Cerebellar cortex (tissue), 1 donor: ENCODE measurements around the gene WNK1.
"Not testable (repeated sequence)": the region's sequence is repeated elsewhere in the genome, so short reads cannot be mapped to it uniquely, and the experiment has no call there.

Experiments used
- DNase-seq: peaks from one replicate; pipeline ENCODE4 v3.0.0-alpha.2; 2015; ENCODE audit warnings: low spot score

Gene WNK1

GRCh38 chr12:911191-911826, 158.9 kb downstream of the WNK1 start:
- DNase-seq = no peak

DNA sequence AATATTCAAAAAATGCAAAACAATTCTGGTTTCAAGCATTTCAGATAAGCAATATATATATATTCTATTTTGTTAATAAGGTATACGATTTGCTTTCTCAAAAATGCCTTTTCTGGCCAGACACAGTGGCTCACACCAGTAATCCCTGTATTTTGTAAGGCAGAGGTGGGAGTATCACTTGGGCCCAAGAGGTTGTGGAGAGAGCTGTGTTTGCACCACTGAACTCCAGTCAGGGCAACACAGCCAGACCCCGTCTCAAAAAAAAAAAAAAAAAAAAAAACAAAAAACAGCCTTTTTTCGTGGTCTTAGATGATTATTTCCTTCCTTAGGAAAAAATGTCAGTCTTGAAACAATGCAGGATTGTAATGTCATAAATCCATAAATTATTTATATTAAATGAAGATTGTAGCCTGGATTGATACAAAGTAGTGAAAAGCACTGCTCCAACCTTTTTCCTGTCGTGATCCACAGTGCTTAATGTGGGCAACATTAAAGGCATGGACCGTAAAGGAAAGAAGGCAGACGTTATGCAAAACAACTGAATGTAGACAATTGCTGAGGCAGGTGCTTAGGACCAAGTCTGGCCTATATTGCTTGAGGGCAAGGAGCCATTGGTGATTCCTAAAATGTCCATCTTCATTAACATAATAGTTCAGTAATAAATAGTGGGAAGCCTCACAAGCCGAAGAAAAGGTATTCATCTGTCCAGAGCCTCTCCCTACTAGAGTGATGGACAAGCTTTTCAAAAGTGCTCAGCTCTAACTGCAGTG, 160.3 kb downstream of the WNK1 start:
- no peak for DNase-seq

DNA sequence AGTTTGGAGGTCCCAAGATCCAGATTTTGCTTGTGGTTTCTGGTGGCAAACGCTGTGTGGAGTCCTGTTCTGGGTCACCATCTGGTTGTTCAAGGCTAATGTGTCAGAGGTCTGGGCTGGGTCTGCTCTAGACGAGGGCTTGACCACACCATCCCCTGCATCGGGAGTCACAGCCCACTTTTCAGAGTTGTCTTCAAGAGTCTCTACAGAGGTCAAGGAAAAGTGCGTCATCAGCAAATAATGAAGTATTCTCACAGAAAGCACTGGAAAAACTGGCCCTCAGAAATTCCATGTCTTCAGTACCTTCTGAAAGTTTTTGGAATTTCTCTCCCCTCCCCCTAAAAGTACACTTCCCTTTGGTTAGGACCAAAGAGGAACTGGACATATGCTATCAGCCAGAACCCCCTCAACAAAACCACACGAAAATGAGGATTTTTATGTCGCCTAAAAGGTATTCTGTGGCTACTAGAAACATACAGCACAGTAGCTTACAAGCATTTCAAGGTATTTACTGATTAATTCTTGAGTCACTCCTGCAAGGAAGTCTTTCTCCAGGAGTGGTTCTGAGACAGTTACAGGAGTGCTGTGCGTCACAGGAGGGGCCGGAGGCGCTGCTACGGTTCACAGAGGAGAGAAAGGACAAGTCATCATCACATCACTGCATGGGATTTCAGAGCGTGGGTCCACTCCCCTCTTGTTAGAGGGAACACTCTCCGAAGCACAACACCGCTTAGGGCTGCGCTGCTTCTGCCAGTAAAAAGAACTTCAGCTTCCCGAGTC, 161.7 kb downstream of the WNK1 start:
- no peak for DNase-seq

GRCh38 chr12:915090-915489, 162.7 kb downstream of the WNK1 start:
- no peak for DNase-seq

GRCh38 chr12:916240-916639, 163.9 kb downstream of the WNK1 start:
- no peak for DNase-seq

DNA sequence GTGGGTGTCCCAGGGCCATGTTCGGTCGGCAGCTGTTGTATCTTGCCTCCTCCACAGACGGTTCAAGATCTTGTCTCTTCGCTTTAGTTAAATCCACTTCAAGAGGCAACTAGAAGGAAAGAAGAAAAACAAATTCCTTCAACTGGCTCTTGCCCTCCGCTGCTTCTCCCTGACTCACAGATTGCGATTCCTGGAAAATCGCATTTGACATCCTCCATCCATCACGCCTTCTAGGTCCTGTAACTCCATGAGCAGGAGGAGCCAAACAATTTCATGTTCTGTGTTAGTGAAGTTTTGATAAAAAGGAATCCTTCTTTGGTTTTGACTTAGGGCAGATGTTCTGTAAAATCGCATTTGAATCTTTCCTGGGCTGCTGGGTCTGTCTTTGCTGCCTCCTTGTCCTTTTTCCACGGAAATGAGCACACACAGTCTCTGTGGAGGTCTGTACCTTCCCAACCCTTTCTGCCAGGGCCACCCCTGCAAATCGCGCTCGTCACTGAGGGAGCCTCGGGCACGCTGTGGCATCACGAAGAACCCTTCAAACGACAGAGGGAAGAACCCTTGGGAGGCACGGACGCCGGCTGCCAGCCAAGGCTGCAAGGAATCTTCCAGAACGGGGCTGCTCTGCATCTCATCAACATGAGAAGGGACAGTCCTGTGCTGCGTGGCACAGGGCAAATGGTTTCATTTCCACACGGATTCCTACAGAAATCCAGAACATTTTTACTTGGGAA, 164.5 kb downstream of the WNK1 start:
- DNase-seq = no peak

DNA sequence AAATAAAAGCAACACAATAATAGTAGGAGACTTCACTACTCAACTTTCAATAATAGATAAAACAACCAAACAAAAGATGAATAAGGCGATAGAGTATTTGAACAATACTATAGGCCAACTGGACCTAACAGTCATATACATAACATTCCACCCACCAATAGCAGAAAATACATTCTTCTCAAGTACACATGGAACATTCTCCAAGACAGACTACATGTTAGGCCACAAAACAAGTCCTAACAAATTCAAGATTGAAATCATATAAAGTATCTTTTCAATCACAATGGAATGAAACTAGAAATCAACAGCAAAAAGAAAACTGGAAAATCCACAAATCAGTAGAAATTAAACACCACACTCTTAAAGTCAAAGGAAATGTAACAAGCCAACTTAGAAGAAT, 168.3 kb downstream of the WNK1 start:
- DNase-seq = no peak

DNA sequence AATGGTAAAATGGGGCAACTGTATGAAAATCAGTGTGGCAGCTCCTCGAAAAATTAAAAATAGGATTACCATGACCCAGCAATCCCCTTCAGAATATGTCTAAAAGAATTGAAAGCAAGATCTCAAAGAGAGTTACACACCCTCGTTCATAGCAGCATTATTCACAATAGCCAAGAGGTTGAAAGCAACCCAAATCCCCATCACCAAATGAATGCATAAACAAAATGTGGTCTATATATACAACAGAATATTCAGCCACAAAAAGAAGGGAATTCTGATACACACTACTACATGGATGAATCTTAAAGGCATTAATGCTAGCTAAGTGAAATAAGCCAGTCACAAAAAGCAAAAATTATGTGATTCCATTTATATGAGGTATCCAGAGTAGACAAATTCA, 169.9 kb downstream of the WNK1 start:
- DNase-seq = no peak

DNA sequence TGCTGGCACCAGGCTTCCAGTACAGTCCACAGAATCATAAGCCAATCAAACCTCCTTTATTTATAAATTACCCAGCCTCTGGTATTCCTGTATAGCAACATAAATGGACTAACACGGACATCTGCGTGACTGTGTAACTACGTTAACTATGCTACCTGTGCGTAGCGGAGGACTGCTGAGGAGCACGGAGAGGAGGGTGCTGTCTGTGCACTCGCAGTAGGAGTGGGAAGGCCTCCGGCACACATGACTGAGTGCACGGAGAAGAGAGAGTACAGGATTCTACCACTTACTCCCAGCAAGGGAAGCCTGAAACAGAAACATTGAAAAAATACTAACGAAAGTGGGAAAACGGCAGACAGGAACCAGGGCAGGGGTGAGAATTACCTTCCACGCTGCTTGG, 174.3 kb downstream of the WNK1 start:
- DNase-seq = no peak

- no peak for DNase-seq
These were observed 178.7 kb downstream of the WNK1 start for GRCh38 chr12:931060-931459.

GRCh38 chr12:931591-931990, 179.2 kb downstream of the WNK1 start:
- DNase-seq = no peak

- DNase-seq = not testable (repeated sequence)
These were observed 183.5 kb downstream of the WNK1 start for GRCh38 chr12:935891-936290.

DNA sequence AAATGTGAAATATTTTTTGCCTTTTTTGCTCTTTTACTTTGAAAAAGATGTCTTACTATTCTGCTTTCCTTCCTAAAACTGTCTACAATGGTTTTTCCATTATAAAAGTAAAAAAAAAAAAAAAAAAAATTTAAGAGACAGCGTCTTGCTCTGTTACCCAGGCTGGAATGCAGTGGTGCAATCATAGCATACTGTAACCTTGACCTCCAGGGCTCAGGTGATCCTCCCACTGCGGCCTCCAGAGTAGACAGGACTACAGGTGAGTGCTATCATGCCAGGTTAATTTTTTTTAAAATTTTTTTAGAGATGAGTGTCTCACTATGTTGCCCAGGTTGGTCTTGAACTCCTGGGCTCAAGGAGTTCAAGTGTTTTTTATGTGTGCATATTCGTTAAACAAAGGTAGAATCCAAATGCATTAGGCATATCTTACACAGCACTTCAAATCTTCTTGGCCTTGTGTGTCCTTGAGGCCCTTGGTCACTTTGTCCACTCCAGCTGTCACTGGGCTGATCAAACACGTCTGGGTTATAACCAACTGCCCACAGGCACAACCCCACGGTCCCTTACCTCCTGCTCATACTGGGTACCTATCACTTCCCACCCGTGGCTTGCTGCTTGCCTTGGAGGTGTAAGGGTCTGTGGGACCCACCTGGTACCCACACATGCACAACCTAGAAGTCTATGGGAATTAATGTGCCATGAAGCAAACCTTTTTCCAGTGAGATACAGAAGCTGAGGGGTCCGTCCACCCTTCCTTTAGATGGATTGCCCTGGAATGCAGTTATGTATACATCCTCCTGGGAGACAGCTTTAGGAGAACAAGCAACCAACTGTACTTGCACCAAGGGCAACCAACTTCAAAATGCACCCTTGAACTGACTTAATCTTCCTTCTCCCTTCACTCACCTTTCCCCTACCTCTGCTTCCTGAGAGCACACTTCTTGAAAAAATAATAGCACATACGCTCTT, 184.3 kb downstream of the WNK1 start:
- DNase-seq = no peak

- no peak for DNase-seq
These were observed 186.4 kb downstream of the WNK1 start for GRCh38 chr12:938810-939209.

GRCh38 chr12:943051-943450, 190.7 kb downstream of the WNK1 start:
- DNase-seq = no peak

GRCh38 chr12:944211-944610, 191.8 kb downstream of the WNK1 start:
- DNase-seq = no peak

GRCh38 chr12:946212-946611, 193.8 kb downstream of the WNK1 start:
- DNase-seq = no peak

- DNase-seq = no peak
These were observed 194.3 kb downstream of the WNK1 start for GRCh38 chr12:946631-947030.

GRCh38 chr12:948238-948637, 195.9 kb downstream of the WNK1 start:
- no peak for DNase-seq

GRCh38 chr12:949453-950191, 197.2 kb downstream of the WNK1 start, which contains the start of gene RAD52:
RAD52 (minus strand) TSS chr12:949694; CDS start chr12:933058, 16,636 bp downstream.
- peak; percentile 99 for DNase-seq
